Measurements from ENCODE around the gene ZNF568.

GRCh38 chr19:36939153-36939552, 23.0 kb downstream of the ZNF568 start:
- TF ChIP-seq POLR2A (IDR thresholded peaks at IDR 0.05): no peak
- no peak for TF ChIP-seq CTCF (IDR thresholded peaks at IDR 0.05 in 4 of 5, conservative IDR thresholded peaks at IDR 0.05 in 1 of 5)

Data from gastrocnemius medialis (tissue), 4 donors.